ENCODE measurements around the gene BICC1. TPM values are rescaled to one million over a fixed set of nuclear protein-coding genes. Genes with fewer than 3 reads are reported as not detected.

Gene BICC1
- total RNA-seq, 1 experiment from 2014 or later: 0.67 TPM

- Histone ChIP-seq H3K4me1 (ENCODE audit: control insufficient read depth, insufficient read depth, low read length) (no peaks in the 10 kb centered on the region), H3K27ac (ENCODE audit: low read length) (no peak overlapping the region), H3K4me3 (ENCODE audit: low read depth in 2 of 2, low read length in 2 of 2) (no peak overlapping the region), H3K36me3 (ENCODE audit: control insufficient read depth, insufficient read depth, low read length) (no peaks in the 10 kb centered on the region), H3K9me3 (ENCODE audit: control insufficient read depth, insufficient read depth, low read depth, low read length) (no peaks in the 10 kb centered on the region), H3K27me3 (ENCODE audit: control insufficient read depth, insufficient read depth, low read length) (no peaks in the 10 kb centered on the region)
- DNase-seq (ENCODE audit: low read depth, low spot score) (no peak), ATAC-seq (no peak)
- in situ Hi-C loops (cut with HindIII; ENCODE audit: low pct_unique_long_range_greater_than_20kb, low sequenced_read_pairs): no loop called here
- POLR2A ChIA-PET: no interaction called here
- intact Hi-C loops (cut with micrococcal nuclease; ENCODE audit: unreplicated experiment): no loop called here
- CTCF ChIA-PET: no interaction called here
- no TSS peak for BruUV-seq (replicated peaks)
- TF ChIP-seq TCF7L2 (IDR thresholded peaks at IDR 0.05; ENCODE audit: low read depth, low read length) (no peak), SIN3A (IDR thresholded peaks at IDR 0.05; ENCODE audit: borderline replicate concordance, insufficient read depth, low read depth, low read length) (no peak), POLR2AphosphoS5 (IDR thresholded peaks at IDR 0.05; ENCODE audit: low read depth, low read length) (no peak), REST (IDR thresholded peaks at IDR 0.05; ENCODE audit: insufficient read depth in 1 of 2, low read depth in 2 of 2, low read length in 1 of 2) (no peak), CTCF (IDR thresholded peaks at IDR 0.05) (no peak)
These were observed 355.0 kb downstream of the BICC1 start for GRCh38 chr10:58867683-58868082.

- ATAC-seq: no peak
- intact Hi-C loops (cut with micrococcal nuclease; ENCODE audit: unreplicated experiment) (no loop called here), in situ Hi-C loops (cut with HindIII; ENCODE audit: low pct_unique_long_range_greater_than_20kb, low sequenced_read_pairs) (no loop called here)
- TF ChIP-seq TCF7L2 (IDR thresholded peaks at IDR 0.05; ENCODE audit: low read depth, low read length) (no peak), POLR2AphosphoS5 (IDR thresholded peaks at IDR 0.05; ENCODE audit: low read depth, low read length) (no peak), REST (IDR thresholded peaks at IDR 0.05; ENCODE audit: insufficient read depth in 1 of 2, low read depth in 2 of 2, low read length in 1 of 2) (no peak), CTCF (IDR thresholded peaks at IDR 0.05) (no peak), SIN3A (IDR thresholded peaks at IDR 0.05; ENCODE audit: borderline replicate concordance, insufficient read depth, low read depth, low read length) (no peak)
- H3K27ac ChIP-seq (ENCODE audit: low read length): no peak overlapping the region
- ChIA-PET CTCF (no interaction called here), POLR2A (no interaction called here)
- no peaks in the 10 kb centered on the region for H3K4me1 ChIP-seq (ENCODE audit: control insufficient read depth, insufficient read depth, low read length)
- H3K9me3 ChIP-seq (ENCODE audit: control insufficient read depth, insufficient read depth, low read depth, low read length): no peaks in the 10 kb centered on the region
- no peaks in the 10 kb centered on the region for H3K36me3 ChIP-seq (ENCODE audit: control insufficient read depth, insufficient read depth, low read length)
- no peak for DNase-seq (ENCODE audit: low read depth, low spot score)
- no peak overlapping the region for H3K4me3 ChIP-seq (ENCODE audit: low read depth in 2 of 2, low read length in 2 of 2)
- BruUV-seq (replicated peaks): no TSS peak
- no peaks in the 10 kb centered on the region for H3K27me3 ChIP-seq (ENCODE audit: control insufficient read depth, insufficient read depth, low read length)
These were observed 356.2 kb downstream of the BICC1 start for GRCh38 chr10:58868736-58869435.
